IPS-NIHi11 (cell line): ENCODE results near the gene SORBS2.

Source experiments
- DNase-seq: peaks from one replicate; pipeline ENCODE4 v3.0.0; 2012; ENCODE audit warnings: mixed read lengths, low spot score

Gene SORBS2

GRCh38 chr4:185637163-185637875, 174.7 kb downstream of the SORBS2 start:
- DNase-seq, result no peak

- peak; percentile 38 for DNase-seq
These were observed 177.8 kb downstream of the SORBS2 start for GRCh38 chr4:185634066-185634652.

GRCh38 chr4:185626798-185627197, 185.2 kb downstream of the SORBS2 start:
- no peak for DNase-seq

GRCh38 chr4:185625503-185625902, 186.5 kb downstream of the SORBS2 start:
- DNase-seq, result no peak

- DNase-seq, result no peak
These were observed 187.8 kb downstream of the SORBS2 start for GRCh38 chr4:185624259-185624589.

- DNase-seq, result no peak
These were observed 188.3 kb downstream of the SORBS2 start for GRCh38 chr4:185623444-185624258.

- no peak for DNase-seq
These were observed 203.8 kb downstream of the SORBS2 start for GRCh38 chr4:185608185-185608584.

GRCh38 chr4:185602397-185602796, 209.6 kb downstream of the SORBS2 start:
- DNase-seq, result no peak

GRCh38 chr4:185600801-185601434, 211.1 kb downstream of the SORBS2 start:
- DNase-seq, result no peak

- no peak for DNase-seq
These were observed 212.3 kb downstream of the SORBS2 start for GRCh38 chr4:185599553-185600243.

GRCh38 chr4:185598846-185599552, 213.0 kb downstream of the SORBS2 start:
- DNase-seq, result no peak

- peak; percentile 82 for DNase-seq
These were observed 214.3 kb downstream of the SORBS2 start for GRCh38 chr4:185597532-185598188.

- no peak for DNase-seq
These were observed 219.0 kb downstream of the SORBS2 start for GRCh38 chr4:185592845-185593488.

- DNase-seq, result no peak
These were observed 219.6 kb downstream of the SORBS2 start for GRCh38 chr4:185592438-185592837.

GRCh38 chr4:185591679-185592141, 220.3 kb downstream of the SORBS2 start:
- no peak for DNase-seq

- no peak for DNase-seq
These were observed 221.0 kb downstream of the SORBS2 start for GRCh38 chr4:185590982-185591381.

GRCh38 chr4:185589067-185589836, 222.7 kb downstream of the SORBS2 start:
- no peak for DNase-seq

GRCh38 chr4:185587427-185588161, 224.4 kb downstream of the SORBS2 start:
- DNase-seq, result peak; percentile 74

GRCh38 chr4:185587030-185587426, 225.0 kb downstream of the SORBS2 start:
- no peak for DNase-seq
